Activated CD4-positive, CD25-positive, alpha-beta regulatory T cell treated with anti-CD3 and anti-CD28 coated beads, Interleukin-2, amount 50 U/mL, for 16 hours (primary cell): ENCODE measurements around the gene TPRKB.
"Not testable (repeated sequence)": the region's sequence is repeated elsewhere in the genome, so short reads cannot be mapped to it uniquely, and the experiment has no call there.

ENCODE experiments used
- DNase-seq: peaks from one replicate; pipeline ENCODE4 v3.0.0-alpha.2; 2020; ENCODE audit warnings: low read depth, low spot score

TPRKB gene

DNA sequence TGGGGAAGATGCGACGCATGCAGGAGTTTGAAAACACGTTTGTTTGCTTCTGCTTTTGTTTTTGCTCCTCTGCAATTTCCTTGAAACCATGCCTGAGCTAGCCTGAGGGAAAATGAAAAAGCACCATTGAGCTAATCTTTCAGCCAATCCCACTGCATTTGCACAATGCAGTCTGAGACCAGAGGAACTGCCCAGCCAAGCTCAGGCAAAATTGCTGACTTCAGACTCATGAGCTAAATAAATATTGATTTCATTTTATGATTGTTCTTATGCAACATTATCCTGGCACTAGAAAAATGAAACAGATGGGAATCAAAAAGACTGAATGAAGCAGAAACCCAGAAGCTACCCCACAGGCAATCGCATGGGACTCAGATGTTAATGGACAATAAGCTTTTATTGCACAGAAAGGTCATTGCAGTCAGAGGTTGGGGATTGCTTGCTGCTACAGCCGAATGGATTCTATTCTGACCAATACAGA is 37.0 kb downstream of the TPRKB start:
- DNase-seq, result no peak

DNA sequence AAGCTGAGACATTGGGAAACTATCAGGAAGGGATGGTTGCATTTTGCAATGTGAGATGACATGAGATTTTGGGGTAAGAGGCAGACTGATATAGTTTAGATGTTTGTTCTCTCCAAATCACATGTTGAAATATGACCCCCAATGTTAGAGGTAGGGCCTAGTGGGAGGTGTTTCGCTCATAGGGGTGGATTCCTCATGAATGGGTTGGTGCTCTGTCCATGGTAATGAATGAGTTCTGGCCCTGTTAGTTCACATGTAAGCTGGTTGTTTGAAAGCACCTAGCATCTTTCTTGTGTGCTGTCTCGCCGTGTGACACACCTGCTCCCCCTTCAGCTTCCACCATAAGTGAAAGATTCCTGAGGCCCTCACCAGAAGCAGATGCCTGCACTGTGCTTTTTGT is 37.7 kb downstream of the TPRKB start:
- no peak for DNase-seq

DNA sequence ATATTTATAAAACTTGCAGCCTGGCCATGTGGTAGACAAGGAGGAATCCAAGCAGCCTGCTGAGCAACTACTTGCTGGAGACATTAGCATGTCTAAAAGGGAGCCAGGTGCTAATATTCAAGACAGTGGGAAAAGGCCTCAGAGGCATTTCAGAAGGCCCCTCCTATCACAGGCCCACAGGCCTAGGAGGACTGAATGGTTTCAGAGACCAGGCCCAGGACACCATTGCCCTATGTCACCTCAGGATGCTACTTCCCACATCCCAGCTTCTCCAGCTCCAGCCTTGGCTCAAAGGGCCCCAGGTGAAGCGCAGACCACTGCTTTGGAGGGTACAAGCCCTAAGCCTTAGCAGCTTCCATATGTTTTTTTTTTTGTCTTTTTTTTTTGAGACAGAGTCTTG is 39.0 kb downstream of the TPRKB start:
- DNase-seq, result no peak

DNA sequence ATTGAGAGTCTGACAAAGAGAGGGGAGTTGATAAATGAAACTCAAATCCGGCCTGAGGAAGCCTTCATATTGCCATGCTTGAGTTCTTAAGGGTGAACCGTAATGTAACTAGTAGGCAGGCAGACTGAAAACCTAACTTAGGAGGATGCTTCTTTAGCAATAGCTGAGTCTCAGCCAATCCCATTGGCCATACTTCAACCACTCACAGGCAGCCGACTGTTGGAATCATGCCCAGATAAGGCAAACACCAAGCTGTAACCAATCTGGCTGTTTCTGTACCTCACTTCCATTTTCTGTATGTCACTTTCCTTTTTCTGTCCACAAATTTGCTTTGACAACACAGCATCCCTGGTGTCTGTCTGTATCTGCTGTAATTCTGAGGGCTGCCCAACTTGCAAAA is 39.5 kb downstream of the TPRKB start:
- no peak for DNase-seq

DNA sequence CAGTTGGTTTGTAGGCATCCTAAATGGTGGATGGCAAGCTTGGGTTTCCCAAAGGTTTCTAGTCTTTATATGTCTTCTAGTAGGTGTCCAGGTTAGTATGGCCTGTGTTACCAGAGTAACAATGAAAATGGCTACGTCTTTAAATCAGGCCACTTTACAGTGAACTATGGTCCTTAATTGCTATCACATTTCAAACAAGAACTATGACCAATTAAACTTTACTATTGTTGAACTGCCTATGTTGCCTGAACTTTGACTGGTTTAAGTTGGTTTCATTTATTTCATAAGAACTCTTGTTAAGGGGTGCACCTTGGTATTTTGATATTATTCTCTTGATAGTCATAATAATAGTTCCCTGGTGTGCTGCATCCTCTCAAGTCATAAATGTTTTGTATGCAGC is 40.2 kb downstream of the TPRKB start:
- DNase-seq, result not testable (repeated sequence)

DNA sequence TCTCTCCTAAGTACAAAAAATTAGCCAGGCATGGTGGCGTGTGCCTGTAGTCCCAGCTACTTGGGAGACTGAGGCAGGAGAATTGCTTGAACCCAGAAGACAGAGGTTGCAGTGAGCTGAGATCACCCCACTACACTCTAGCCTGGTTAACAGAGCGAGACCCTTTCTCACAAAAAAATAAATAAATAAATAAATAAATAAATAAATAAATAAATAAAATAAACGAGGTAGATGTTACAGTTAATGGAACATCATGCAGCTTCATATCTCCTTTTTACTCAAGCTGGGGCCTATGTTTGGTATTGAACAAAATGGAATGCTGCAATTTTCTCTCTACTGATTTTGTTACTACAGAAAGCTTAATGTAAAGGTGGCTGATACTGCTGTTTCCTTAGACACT is 40.6 kb downstream of the TPRKB start:
- DNase-seq, result not testable (repeated sequence)

DNA sequence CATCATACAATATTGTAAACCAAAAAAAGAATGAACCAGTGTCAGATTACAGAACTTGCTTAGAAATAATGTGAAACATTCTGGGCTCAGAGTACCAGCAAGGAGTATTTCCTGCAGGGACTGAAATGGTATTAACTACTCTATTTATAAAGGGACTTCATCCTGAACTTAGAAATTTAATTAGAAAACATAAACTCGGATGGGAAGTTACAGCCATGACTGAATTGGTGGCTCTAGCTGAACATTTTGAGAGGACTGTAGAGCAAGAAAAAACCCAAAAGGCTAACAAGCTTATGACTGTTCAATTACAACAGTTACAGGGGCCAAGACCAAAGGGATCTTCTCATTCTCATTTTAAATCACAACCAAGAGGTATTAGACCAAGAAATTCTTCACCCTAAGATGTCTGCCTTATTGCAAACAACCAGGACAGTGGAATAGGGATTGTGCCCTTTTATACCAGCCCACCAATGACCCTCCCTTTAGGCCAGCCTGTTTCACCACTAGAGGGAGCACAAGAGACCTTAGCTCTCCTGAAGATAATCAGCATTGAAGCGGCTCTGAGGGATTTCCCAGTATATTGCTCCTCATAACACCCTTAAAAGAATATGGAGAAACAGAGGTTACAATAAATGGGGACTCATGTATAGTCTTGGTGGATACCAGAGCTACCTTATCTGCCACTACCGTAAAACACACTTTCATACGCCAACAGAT is 46.6 kb downstream of the TPRKB start:
- DNase-seq, result not testable (repeated sequence)

DNA sequence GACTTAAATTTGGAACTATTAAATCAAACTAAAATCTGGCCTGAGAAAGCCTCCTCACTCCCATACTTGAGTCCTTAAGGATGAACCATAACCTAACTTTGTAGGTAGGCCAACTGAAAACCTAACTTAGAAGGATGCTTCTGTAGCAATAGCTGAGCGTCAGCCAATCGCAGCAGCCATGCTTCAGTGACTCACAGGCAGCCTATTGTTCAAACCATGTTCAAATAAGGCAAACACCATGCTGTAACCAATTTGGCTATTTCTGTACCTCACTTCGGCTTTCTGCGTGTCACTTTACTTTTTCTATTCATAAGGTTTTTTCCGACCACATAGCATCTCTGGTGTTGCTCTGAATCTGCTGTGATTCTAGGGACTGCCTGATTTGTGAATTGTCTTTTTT is 48.7 kb downstream of the TPRKB start:
- not testable (repeated sequence) for DNase-seq

DNA sequence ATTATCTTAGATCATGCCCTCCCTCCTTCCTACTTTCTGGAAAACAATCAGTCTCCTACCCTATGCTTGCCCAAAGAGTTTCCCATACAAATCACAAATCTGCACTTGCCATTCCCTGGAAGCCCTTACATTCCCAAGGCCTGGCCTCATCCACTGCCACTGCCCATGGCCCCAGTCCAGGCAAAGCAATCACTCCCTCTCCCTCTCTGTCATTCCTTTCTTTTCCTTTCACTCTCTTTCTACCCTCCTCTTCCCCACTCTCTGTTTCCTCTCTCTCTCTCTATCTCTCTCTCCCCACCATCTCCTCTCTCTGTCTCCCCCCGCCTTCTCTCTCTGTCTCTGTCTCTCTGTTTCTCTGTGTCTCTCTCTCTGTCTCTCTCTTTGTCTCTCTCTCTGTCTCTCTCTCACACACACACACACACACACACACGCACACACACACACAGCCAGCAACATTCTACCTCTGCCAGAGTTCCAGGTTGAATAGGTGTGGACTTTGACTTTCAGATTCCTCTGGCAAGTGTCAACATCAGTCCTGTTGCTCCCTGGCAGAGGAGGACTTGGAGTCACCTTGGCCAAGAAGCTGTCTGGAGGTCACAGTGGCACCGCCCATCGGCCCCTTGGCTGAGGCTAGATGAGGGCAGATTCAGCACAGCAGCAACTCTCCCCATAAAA is 51.2 kb downstream of the TPRKB start:
- DNase-seq, result no peak

DNA sequence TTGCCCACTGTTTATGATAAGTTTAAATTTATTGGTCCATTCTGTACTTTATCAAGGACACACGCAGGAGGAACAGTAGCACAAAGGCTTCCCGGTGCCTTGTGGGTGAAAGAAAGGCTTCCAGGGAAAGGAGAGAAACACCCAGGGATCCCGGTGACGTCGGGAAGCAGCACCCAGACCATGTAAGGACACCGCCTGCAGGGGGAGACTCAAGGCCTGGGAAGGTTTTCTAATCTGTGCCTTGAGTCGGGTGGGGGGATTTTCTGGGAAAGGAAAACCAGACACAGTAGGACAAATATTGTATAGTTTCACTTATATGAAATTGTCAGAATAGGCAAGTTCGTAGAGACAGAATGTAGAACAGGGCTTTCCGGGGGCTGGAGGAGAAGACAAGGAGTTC is 52.2 kb downstream of the TPRKB start:
- not testable (repeated sequence) for DNase-seq

DNA sequence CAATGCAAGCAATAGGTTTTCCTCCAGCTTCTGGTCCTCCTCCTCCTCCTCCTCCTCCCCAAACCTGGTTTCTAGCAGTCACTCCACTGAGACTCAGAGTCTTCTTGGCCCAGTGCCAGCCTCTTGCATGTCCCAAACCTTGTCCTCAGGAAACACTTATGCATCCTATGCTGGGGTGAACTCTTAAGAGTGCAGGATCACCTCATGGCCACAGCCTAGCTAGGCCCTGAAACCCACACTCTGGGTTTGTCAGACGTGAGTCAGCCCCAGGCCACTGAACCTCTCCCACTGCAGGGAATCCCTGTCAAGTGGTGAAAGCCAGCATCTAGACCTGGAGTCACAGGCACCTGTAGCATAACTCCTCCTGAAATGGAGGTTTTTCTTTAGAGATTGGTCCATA is 52.8 kb downstream of the TPRKB start:
- DNase-seq, result not testable (repeated sequence)

DNA sequence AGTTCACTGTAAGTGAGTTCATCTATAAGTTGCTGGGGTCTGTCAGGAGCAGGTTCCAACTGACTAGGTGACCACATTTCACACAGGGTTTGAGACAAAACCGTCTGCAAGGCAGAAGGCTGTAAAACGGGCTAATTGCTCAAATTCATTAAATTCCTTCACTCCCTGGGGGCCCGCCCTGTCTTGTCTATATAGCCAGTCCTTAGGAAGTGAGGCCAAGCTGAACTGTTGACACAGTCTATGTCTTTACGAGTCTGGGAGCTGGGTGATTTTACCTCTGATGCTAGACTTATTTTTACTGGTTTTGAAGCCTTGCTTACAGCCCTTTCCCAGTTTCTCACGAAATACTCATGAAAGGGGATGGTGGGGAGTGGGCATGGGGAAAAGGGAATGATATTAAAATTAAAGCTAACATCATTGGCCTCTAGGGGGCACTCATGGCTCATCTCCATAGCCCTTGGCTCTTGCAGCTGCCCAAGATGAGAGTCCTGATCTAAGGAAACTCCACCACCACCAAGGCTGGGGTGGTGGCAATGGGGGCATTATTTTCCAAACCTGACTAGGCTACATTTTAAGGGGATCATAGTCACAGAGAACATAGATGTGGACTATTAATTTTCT is 57.1 kb downstream of the TPRKB start:
- DNase-seq, result not testable (repeated sequence)
